Omental fat pad (tissue), 4 donors: Measurements from ENCODE around the gene ZNF491. TPM values are rescaled to one million over a fixed set of nuclear protein-coding genes. Genes with fewer than 3 reads are reported as not detected.

Source experiments
- ATAC-seq: fragments of 150-250 bp; one replicate; pipeline ENCODE4 v1.9.1; 2016; ENCODE audit warnings: mild to moderate bottlenecking, moderate library complexity; ENCODE audit not compliant: low FRiP score
- DNase-seq: peaks from one replicate; pipeline ENCODE4 v3.0.0-alpha.2; 2019; ENCODE audit warnings: low spot score
- CTCF ChIP-seq, 3 donors: fragments of 450-650 bp; IDR thresholded peaks; one replicate each; pipeline ENCODE4 v1.5.1; 2016 to 2017; ENCODE audit warnings: antibody characterized with exemption in 3 of 3, mild to moderate bottlenecking in 3 of 3, moderate library complexity in 2 of 3
- total RNA-seq, 4 donors: library from RNA; depleted of rRNA; stranded (reverse); fragments of >200 nt; gene quantifications; one replicate each; pipeline ENCODE4 v1.1.0, GENCODE V29; 2016

Gene ZNF491
- total RNA-seq = 1 to 10 TPM in 1 of 4 donors, under 1 TPM in 3; 0.36 to 3.9 (median 0.76) TPM

DNA sequence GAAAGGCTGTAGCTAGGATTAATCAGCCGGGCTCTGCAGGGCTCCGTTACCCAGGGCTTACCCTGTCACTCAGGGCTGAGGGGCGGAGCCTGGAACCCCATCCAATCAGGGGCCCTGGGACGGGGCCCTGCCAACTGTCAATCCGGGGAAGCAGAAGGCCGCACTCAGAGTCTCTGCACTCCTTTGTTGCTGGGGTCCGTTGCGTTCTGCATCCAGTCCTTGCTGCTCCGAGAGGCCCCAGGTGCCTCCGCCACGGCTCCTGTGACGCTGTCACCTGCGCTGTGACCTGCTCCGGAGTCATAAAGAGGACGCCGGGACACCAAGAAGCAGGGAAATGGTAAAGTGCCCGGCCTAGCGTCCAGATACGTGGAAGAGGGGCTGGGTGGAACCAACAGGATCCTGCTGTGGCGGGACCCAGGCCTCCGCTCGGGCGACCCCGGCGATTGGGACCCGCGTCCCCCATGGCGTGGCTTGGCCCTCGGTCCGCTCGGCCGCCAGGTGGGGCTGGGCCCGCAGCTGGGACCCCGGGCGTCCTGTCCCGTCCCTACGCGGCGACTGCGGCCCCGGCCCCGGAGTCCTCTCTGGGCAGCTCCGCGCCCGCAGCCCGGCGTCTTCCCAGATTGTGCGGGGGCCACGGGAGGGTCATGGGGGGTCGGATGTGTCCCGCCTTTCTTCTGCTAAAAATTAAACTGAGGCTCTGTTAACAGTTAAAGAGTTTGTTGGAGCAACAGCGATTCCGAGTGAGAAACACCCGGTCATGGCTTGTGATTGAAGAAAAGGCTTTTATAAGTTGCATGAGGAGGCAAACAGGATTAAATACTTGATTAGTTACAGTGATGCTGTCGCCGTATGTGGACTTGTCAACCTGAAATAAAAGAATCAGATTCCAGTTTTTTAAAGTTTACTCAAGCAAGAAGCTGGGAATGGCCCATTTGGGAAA lies at the start of gene ZNF491:
ZNF491 (plus strand) TSS at position 133 of the 940 bp plus-strand sequence. CDS start 7,431 bp downstream, outside the sequence.
- DNase-seq (peak; percentile 84), ATAC-seq (peak; percentile 99)
- TF ChIP-seq CTCF (IDR thresholded peaks at IDR 0.05) = no peak

DNA sequence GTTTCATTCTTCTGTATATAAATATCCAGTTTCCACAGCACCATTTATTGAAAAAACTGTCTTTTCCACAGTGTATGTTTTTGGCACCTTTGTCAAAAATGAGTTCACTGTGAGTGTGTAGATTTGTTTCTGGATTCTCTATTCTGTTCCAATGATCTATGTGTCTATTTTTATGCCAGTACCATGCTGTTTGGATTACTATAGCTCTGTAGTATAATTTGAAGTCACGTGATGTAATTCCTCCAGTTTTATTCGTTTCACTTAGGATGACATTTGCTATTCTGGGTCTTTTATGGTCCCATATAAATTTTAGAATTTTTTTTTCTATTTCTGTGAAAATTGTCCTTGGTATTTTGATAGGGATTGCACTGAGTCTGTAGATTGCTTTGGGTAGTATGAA lies 48.6 kb upstream of the ZNF491 start:
- TF ChIP-seq CTCF (IDR thresholded peaks at IDR 0.05) = no peak
- no peak for ATAC-seq
- no peak for DNase-seq

GRCh38 chr19:11752244-11752736 lies 46.0 kb upstream of the ZNF491 start:
- ATAC-seq (no peak), DNase-seq (no peak)
- TF ChIP-seq CTCF (IDR thresholded peaks at IDR 0.05) = no peak

DNA sequence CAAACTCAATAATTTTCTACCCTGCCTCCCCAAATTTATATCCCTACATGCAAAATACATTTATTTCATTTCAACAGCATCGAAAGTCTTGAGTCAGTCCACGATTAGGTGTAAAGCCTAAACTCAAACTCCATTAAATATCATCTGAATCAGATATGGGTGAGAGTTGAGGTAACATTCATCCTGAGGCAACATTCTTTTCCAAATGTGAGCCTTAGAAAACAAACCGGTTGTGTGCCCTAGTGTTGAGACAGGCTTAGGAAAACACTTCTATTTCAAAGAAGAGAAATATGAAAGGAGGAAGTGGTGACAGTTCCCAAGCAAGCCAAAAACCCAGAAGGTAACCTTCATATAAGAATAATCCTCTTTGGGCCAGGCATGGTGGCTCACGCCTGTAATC lies 43.7 kb upstream of the ZNF491 start:
- ATAC-seq (no peak), DNase-seq (no peak)
- no peak for TF ChIP-seq CTCF (IDR thresholded peaks at IDR 0.05)

DNA sequence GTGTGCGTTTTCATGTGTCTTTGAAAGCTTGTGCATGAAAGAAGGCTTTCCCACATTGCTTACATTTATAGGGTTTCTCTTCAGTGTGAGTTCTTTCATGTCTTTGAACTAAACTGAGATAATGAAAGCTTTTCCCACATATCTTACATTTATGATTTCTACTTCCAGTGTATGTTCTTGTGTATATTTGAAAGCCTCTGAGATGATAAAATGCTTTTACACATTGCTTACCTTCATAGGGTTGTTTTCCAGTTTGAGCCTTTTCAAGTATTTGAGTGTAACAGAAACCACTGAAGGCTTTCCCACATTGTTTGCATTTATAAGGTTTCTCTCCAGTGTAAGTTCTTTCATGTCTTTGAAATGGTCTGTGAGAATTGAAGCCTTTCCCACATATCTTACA lies 41.4 kb upstream of the ZNF491 start:
- no peak for DNase-seq
- no peak for ATAC-seq
- TF ChIP-seq CTCF (IDR thresholded peaks at IDR 0.05) = no peak

DNA sequence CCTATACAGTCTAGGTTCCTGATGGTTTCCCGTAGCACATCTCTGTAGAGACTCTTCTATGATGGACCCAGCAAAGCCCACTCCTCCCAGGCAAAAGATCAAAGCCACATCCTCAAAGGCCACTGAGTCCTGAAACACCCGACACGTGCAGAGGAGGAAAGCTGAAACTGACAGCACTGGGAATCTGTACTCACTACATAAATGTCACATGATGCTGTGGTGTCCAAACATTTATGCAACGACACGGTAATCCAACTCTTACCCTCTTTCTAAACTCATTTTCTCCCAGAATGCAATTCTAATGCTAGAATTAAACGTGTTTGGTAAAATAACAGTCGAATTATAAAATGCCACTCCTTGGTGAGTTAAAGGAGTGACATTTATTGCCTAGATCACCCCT lies 38.5 kb upstream of the ZNF491 start:
- DNase-seq (no peak), ATAC-seq (no peak)
- TF ChIP-seq CTCF (IDR thresholded peaks at IDR 0.05) = no peak

- no peak for TF ChIP-seq CTCF (IDR thresholded peaks at IDR 0.05)
- DNase-seq (no peak), ATAC-seq (no peak)
Measured at GRCh38 chr19:11763117-11763516, 35.2 kb upstream of the ZNF491 start.
